HG03159 (cell line): ENCODE results near the gene PTPRN2.

Experiments used
- ATAC-seq: cut with Tn5 transposase; IDR thresholded peaks from one replicate; pipeline ENCODE4 v1.9.1; 2021; ENCODE audit warnings: mild to moderate bottlenecking, moderate library complexity; ENCODE audit not compliant: unreplicated experiment

Gene PTPRN2

GRCh38 chr7:158289761-158290523 lies 297.7 kb downstream of the PTPRN2 start:
- no peak for ATAC-seq

DNA sequence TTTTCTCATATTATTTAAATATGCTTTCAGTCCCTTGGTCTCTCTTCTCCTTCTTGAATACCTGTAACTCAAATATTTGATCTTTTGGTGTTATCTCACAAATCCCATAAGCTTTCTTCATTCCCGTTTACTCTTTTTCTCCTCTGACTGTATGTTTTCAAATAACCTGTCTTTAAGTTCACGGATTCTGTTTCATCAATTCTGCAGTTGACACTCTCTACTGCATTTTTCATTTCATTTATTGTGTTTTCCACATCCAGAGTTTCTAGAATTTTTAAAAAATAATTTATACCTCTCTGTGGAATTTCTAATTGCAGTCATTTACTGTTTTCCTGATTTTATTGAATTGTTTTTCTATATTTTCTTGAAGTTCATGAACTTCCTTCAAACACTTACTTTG lies 298.4 kb downstream of the PTPRN2 start:
- ATAC-seq: no peak

- no peak for ATAC-seq
These were observed 301.4 kb downstream of the PTPRN2 start for GRCh38 chr7:158286210-158286609.

DNA sequence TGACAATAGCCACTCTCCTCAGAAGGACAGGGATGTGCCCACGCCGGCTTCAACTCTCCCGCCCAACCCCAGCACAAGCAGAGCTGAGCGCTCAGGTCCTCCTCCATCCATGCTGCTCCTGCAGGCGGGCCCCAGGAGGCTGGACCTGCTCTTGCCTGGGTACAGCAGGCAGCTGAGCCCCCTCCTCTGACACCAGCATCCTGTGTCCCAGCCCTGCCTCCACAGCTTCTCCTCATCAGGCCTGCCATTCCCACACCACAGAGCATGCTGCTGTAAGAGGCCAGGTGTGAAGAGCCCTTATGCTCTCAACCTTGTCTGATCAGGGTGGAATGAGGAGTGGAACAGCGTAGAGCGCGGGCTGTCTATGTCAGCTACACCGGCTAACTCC lies 302.2 kb downstream of the PTPRN2 start:
- no peak for ATAC-seq

- ATAC-seq: no peak
These were observed 302.8 kb downstream of the PTPRN2 start for GRCh38 chr7:158284617-158285382.

- ATAC-seq: no peak
These were observed 303.5 kb downstream of the PTPRN2 start for GRCh38 chr7:158284121-158284520.

DNA sequence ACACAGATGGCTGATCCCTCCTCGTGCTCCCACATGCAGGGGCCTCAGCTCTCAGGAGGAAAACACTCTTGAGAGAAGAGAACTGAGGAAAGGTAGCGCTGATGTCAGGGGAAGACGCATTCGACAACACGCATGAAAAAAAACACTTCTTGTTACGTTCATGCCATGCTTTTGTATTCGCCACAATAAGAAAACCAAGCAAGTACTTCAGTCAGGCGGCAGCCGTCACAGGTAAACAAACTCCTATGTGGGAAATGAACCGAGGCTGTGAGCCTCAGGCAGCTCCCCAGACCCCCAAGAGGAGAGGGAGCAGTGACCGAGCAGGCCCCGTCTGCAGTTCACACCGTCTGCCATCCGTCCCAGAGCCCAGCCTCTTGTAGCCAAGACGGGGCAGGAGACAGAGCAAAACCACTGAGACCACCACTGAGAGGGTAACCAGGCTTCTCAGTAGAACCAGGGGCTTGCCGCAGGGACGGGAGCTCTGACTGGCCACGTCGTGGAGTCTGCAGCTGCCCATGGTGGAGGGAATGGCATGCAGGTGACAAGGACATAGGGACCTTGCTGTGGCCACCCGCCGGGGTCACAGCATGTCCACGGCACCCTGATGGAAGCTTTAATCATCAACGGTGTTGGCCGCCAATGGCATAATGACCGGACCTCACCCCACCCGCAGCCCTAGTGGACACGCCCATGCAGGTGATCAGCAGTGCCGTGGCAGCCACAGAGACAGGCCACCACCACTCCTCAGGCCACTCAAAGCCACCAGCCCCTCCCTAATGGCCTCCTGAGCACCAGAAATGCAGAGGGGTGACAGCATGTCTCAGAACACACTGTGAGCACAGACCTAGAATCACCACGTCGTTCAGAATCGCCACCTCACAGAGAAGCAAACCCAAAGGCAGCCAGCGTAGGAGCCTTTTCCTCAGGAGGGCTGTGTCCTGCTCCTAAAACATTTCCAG lies 304.3 kb downstream of the PTPRN2 start:
- no peak for ATAC-seq

DNA sequence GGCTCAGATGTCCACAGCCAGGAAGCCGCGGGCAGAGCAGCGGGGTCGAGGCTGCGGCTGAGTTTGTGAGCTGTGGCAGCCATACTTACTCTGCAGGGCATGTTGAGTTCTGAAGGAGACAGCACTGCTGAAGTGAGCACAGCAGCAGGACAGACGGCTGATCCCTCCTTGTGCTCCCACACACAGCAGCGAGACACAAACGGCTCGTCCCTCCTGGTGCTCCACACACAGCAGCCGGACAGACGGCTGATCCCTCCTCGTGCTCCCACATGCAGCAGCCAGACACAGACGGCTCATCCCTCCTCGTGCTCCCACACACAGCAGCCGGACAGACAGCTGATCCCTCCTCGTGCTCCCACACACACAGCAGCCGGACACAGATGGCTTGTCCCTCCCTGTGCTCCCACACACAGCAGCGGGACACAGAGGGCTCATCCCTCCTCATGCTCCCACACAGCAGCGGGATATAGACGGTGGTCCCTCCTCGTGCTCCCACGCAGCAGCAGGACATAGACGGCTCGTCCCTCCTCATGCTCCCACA lies 305.1 kb downstream of the PTPRN2 start:
- ATAC-seq: no peak

- no peak for ATAC-seq
These were observed 306.2 kb downstream of the PTPRN2 start for GRCh38 chr7:158281441-158281840.

DNA sequence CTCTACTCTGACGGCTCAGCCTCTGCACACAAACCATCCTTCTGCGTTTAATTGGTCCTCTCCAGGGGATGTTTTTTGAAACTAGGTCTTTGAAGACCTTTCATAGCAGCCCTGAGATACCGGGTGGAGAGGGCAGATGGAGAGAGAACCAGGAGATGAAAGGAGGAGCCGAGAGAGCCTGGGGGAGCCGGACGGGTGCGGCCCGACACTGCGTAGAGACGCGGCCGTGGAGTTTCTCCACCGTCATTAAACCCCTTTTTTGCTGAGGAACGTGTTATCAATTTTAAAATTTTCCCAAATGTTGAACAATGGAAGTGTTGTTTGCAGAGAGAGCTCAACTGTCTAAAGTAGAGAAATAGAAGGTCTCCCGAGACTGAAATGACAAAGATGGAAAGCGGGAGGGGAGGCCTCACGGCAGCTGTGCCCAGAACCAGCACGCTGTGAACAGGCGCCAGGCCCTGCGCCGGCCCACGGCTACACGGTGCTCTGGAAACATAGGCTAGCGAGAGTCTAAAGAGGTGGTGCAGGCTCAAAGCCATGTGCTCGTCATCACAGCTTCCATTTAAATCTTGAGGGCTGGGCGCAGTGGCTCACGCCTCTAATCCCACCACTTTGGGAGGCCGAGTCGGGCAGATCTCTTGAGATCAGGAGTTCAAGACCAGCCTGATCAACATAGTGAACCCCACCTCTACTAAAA lies 307.0 kb downstream of the PTPRN2 start:
- no peak for ATAC-seq

DNA sequence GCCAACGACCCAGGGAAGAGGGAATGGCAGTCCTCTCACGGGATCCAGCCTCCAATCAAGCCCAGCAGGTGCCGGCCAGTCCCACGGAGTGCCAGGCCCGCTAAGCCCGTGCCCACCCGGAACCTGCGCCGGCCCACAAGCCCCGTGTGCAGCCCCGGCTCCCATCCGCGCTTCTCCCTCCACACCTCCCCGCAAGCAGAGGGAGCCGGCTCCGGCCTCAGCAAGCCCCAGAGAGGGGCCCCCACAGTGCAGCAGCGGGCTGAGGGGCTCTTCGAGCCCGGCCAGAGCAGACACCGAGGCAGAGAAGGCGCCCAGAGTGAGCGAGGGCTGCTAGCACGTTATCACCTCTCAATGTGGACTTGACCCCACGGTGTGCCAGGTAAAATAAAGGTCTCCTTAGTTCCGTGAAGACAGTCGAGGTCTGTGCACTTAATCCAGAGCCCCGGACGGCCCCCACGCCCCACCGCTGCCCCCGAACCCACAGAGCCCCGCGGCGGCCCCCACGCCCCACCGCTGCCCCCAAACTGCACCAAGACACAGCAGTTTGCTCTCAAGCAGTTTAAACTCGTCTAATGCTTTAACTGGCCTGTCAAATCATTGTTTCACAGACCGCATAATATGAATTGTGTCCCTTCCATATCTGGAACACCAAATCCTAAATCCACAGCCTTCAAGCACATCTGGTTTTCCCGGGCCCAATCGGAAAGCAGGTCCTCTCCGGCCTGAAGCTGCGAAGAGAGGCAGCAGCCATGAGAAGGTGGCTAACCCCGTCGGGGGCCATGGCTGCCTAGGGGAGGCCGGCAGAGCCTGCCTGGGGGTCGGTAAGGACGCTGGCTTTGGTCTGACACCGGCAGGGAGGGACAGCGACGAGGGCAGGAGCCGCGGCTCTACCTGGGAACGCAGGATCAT lies 307.8 kb downstream of the PTPRN2 start:
- no peak for ATAC-seq

- ATAC-seq: no peak
These were observed 308.8 kb downstream of the PTPRN2 start for GRCh38 chr7:158278745-158279320.

DNA sequence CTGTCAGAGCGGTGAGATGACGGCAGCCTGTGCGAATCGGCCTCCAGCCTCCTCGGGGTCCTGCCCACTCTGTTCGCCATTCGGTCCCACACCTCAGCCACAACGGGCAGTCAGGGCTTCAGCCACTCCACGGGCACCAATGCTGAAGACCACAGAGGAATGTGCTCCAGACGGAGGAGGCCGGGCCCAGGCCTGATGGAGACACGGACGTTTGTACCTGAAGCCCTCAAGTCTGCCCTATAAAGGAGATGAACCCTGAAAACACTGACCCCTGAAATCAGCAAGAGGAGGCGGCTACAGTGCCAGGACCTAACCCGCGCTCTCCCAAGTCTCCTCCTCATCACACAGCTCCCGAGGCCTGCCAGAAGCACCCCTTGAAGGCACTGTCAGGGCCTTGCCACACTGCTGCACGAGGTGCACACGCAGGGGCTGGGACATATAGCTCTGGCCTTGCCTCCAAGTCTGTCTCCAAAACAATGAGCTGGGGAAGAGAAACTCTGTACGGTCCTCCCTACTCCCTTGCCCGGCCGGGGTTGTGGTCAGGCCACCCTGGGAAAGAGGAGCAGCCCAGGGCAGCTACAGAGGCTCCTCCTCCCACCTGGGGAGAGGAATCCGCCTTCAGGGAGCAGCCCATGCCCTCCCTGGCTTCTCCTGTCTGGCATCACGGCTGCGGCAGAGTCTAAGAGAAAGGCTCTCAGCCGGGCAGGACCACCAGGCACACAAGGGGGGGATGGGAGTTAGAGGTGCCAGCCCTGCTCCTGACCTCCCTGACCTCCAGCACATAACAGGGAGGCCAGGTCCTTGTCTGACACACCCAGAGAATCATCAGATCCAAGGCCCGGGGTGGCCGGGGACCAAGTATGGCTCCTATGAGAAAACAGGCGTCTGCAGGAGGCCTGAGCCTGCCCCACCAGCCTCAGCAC lies 310.1 kb downstream of the PTPRN2 start:
- ATAC-seq: no peak

DNA sequence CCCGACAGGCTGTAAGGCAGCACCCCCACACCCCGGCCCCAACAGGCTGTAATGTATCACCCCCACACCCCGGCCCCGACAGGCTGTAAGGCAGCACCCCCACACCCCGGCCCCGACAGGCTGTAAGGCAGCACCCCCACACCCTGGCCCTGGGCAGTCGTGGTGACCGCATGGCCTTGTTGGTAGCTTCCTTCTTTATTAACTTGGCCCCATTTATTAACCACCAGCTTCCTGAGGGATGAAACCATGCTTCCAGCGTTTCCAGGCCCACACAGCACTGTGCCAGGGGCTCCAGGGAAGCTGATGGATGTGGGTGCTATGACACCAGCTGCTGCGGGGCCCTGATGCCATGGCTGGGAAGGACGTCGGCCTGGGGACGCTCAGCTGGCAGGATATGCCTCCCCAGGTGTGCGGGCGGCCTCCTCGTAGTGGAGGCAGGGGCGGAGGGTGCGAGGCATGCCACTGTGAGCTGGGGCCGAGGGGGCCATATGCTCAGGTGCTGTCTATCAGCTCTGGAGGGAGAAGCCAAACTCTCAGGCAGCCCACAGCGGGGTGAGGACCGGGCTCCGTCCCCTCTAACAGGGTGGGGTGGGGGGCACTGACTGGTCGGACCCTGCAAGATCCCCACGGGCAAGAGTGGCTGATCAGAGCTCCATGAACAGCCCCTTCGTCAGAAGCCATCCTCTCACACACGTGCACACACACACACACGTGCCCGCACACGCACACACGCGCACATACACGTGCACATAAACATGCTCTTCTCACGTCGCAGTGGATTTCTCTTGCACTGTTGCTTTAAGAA lies 311.0 kb downstream of the PTPRN2 start:
- ATAC-seq: no peak

GRCh38 chr7:158275711-158276413 lies 311.8 kb downstream of the PTPRN2 start:
- no peak for ATAC-seq

GRCh38 chr7:158274996-158275395 lies 312.6 kb downstream of the PTPRN2 start:
- ATAC-seq: no peak
